Epithelial cell of proximal tubule (primary cell): Measurements from ENCODE around the gene PRKCE. TPM values are rescaled to one million over a fixed set of nuclear protein-coding genes. Genes with fewer than 3 reads are reported as not detected.

Source experiments
- DNase-seq: peaks from one replicate; pipeline ENCODE4 v3.0.0-alpha.2; 2011; ENCODE audit warnings: low read depth
- H3K4me3 ChIP-seq: 2 replicates; pipeline ENCODE4 v1.5.1; 2011; ENCODE audit warnings: low read depth, mild to moderate bottlenecking, low read length
- total RNA-seq: library from RNA; depleted of rRNA; stranded (reverse); fragments of >200 nt; gene quantifications from 2 replicates; pipeline ENCODE4 v1.2.3, GENCODE V29; 2015
- TF ChIP-seq, protein P1 (sequence below): conservative IDR thresholded peaks from 2 replicates; pipeline ENCODE4 v1.5.1; 2012; ENCODE audit warnings: low read depth, mild to moderate bottlenecking, low read length

Gene PRKCE
- total RNA-seq, 1 donor from 2014 or later: 2.5 TPM

DNA sequence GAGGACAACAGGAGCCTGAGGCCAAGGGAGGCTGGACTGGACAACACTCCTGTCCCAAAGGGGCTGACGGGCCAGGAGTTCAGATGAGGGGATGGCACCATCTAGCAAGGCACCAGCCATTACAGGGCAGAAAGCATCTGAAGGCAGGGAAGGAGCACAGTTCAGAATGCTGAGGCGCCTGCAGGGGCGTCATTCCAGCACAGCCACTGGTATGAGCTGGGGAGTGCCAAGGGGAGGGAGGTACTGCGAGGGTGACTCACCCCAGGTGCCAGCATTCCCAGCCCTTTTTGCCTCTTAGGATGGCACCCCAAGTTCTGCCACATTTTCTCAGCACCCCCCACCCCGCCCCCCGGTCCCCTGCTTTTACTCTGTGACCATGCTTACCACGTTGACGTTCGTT, 515.9 kb downstream of the PRKCE start:
- H3K4me3 ChIP-seq: no peak overlapping the region
- no peak for DNase-seq
- TF ChIP-seq, protein P1, sequence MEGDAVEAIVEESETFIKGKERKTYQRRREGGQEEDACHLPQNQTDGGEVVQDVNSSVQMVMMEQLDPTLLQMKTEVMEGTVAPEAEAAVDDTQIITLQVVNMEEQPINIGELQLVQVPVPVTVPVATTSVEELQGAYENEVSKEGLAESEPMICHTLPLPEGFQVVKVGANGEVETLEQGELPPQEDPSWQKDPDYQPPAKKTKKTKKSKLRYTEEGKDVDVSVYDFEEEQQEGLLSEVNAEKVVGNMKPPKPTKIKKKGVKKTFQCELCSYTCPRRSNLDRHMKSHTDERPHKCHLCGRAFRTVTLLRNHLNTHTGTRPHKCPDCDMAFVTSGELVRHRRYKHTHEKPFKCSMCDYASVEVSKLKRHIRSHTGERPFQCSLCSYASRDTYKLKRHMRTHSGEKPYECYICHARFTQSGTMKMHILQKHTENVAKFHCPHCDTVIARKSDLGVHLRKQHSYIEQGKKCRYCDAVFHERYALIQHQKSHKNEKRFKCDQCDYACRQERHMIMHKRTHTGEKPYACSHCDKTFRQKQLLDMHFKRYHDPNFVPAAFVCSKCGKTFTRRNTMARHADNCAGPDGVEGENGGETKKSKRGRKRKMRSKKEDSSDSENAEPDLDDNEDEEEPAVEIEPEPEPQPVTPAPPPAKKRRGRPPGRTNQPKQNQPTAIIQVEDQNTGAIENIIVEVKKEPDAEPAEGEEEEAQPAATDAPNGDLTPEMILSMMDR: no peak

- TF ChIP-seq, protein P1: no peak
- DNase-seq: no peak
- no peak overlapping the region for H3K4me3 ChIP-seq
These were observed 516.4 kb downstream of the PRKCE start for GRCh38 chr2:46167924-46168323.

DNA sequence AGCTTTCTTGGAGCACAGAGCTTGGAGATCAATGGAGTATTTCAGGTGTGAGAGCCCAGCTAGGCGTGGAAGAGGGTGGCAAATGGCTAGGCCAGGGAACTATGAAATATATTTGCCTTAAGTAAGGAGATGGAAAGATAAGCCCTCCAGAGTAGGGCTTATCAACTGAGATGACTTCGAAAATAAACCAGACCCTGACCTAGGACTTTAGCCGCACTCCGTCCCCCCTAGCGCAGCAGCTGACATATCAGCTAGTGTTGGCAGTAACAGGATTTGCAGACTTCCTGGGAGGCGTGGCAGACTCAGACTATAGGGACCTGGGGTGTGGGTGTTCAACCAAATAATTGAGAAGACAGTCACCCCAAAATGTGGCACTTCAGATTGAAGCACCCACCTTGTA, 518.0 kb downstream of the PRKCE start:
- TF ChIP-seq, protein P1: no peak
- DNase-seq: no peak
- no peak overlapping the region for H3K4me3 ChIP-seq

GRCh38 chr2:46170026-46170425, 518.6 kb downstream of the PRKCE start:
- H3K4me3 ChIP-seq: no peak overlapping the region
- TF ChIP-seq, protein P1: no peak
- DNase-seq: no peak

DNA sequence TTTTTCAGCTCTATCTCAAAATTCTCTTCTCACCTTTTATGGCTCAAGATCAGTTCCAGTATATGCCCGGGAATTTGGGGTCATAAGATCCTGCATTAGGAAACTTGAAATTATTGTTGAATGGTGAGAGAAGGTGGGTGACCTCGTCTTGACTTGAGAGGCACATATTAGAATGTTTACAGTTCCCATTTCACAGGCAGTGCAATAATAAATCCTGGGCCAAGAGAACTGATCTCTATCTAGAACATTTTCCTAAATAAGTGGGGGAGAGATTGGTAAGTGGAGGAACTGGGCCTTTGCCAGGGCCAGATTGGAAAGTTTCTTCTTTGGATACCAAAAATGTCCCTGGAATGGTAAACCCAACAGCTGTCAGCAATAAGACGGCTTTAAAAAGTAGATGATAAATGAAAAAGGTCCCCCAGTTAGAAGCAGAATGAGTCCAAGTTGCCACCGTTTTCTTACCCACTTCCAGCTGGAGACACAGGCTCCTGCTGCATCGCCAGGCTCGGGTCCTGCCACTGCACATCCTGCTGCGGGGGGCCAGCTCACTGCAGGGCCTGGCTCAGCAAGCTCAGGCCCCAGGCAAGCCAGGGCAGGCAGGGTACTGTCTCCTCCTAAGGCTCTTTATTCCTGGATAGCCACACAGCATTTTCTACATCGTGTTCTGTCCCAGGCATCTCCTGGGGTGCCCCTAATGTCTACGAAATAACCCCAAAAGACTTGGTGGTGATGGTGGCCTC, 519.3 kb downstream of the PRKCE start:
- H3K4me3 ChIP-seq: no peak overlapping the region
- TF ChIP-seq, protein P1: no peak
- no peak for DNase-seq

- TF ChIP-seq, protein P1: no peak
- DNase-seq: no peak
- no peak overlapping the region for H3K4me3 ChIP-seq
These were observed 520.0 kb downstream of the PRKCE start for GRCh38 chr2:46171411-46171953.

DNA sequence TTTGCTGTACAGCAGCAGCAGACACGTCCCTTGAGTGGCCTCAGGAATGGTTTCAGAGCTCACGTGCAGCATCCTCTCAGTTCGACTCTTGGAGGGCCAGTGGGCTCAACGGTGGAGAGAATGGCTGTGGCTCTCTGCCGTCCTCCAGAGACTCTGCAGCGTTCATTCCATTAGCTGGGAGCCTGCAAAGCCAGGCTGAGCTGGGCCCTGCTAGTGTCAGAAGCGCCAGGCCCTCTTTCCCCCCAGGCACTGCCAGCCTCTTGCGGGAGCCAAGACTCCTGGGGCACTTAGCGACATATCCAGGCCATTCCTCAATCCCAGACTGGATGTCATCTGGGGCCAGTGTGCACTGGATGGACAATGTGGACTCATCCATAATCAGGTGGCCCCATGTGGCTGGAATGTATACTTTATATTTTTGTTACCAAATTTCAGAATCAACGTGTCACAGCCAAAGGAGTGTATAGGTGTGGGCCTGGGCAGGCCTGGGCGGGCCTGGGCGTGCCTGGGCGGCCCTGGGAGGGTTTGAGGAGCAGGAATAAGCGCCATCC, 520.6 kb downstream of the PRKCE start:
- no peak for DNase-seq
- H3K4me3 ChIP-seq: no peak overlapping the region
- TF ChIP-seq, protein P1: no peak
